ENCODE measurements around the gene PRKCB.

- TF ChIP-seq CTCF (IDR thresholded peaks at IDR 0.05; ENCODE audit: low read depth, low read length, poor library complexity, severe bottlenecking): no peak
- TF ChIP-seq EZH2phosphoT487 (IDR thresholded peaks at IDR 0.05; ENCODE audit: borderline replicate concordance, low read length): no peak
Observed at GRCh38 chr16:24007391-24007790, 171.6 kb downstream of the PRKCB start.
